Ovary (tissue), 9 donors: Measurements from ENCODE around the gene CYTH1. TPM values are rescaled to one million over a fixed set of nuclear protein-coding genes. Genes with fewer than 3 reads are reported as not detected.

ENCODE experiments used
- DNase-seq, 5 donors: peaks; one replicate each; pipeline ENCODE4 v3.0.0-alpha.2; 2019 to 2020
- H3K27ac ChIP-seq, 2 donors: fragments of 200-600 bp; one replicate each; pipeline versions ENCODE4 v1.5.1 to v1.8.0; 2019 to 2022
- H3K27me3 ChIP-seq: fragments of 200-600 bp; one replicate; pipeline ENCODE4 v1.8.0; 2022
- H3K36me3 ChIP-seq: fragments of 200-600 bp; sonication (generic); one replicate; pipeline ENCODE4 v1.5.1; 2019
- H3K4me1 ChIP-seq: one replicate; pipeline ENCODE4 v1.8.1; 2013; ENCODE audit warnings: mild to moderate bottlenecking, moderate library complexity; ENCODE audit not compliant: insufficient read depth
- H3K4me3 ChIP-seq: fragments of 200-600 bp; sonication (generic); one replicate; pipeline ENCODE4 v1.5.1; 2017
- H3K9me3 ChIP-seq, 2 donors: fragments of 200-600 bp in 1 of 2; sonication (generic) in 1 of 2; one replicate each; pipeline versions ENCODE4 v1.5.1 to v1.8.1; 2013 to 2019; ENCODE audit warnings: mild to moderate bottlenecking in 1 of 2, moderate library complexity in 1 of 2
- CTCF ChIP-seq, 3 donors: fragments of 450-650 bp in 2 of 3; fragments of 200-600 bp in 1 of 3; IDR thresholded peaks; one replicate each; pipeline versions ENCODE4 v1.5.1 to v1.8.0; 2016 to 2022; ENCODE audit warnings: antibody characterized with exemption in 3 of 3, mild to moderate bottlenecking in 1 of 3
- EP300 ChIP-seq: sonication (generic); formaldehyde crosslinking; IDR thresholded peaks from one replicate; pipeline ENCODE4 v1.6.1; 2017; ENCODE audit warnings: antibody characterized with exemption
- POLR2A ChIP-seq: fragments of 450-650 bp; IDR thresholded peaks from one replicate; pipeline ENCODE4 v1.6.1; 2017; ENCODE audit warnings: antibody characterized with exemption, mild to moderate bottlenecking, moderate library complexity
- WGBS, 3 donors: extraction: QIAGEN DNeasy Blood & Tissue Kit in 1 of 3; methylation state at CpG; one replicate each; pipeline versions ENCODE4 v1.1.5 to v1.1.7; 2013 to 2017; 5-methylcytosine and 5-hydroxymethylcytosine counted together
- intact Hi-C, 4 donors: fragments of 100-400 bp; cut with DNase I; formaldehyde crosslinking; loops; one replicate each; pipeline versions ENCODE4 v1.11.0 to v1.15.1; 2022 to 2023
- polyA plus RNA-seq, 2 donors: library from polyadenylated mRNA; stranded (reverse); fragments of 200-250 nt in 1 of 2; fragments of 350-450 nt in 1 of 2; fragmentation: Illumina TruSeq in 1 of 2; extraction: RNeasy Lipid Tissue Mini Kit (QIAGEN cat#74804) in 1 of 2; gene quantifications; one replicate each; pipeline ENCODE4 v1.2.3, GENCODE V29; 2013 to 2014
- total RNA-seq, 7 donors: library from RNA; depleted of rRNA in 2 of 7; stranded (reverse); fragments of >200 nt in 2 of 7; fragmentation: NEBNext Ultra II Directional in 3 of 7; extraction: Animal tissue kit (Norgen Biotek cat#: 25700) in 3 of 7; gene quantifications; one replicate each; pipeline versions ENCODE4 v1.1.0 to v1.2.4, GENCODE V29; 2016 to 2023
- donor health status: DM: no; HTN: no; CAD: no; lungs with moderate emphysema.
- donor health status: DM: no; HTN: no; CAD: no.
- donor health status: Bipolar disorder and iron deficiency.
- donor health status: DM: yes; HTN: yes; CAD: no.
- donor health status: DM: no; HTN: no; CAD: no.
- donor health status: DM: yes; HTN: yes; CAD: no.

The CYTH1 gene
- total and polyA plus RNA-seq, 9 donors, result 15.1 to 35.3 (median 24.4) TPM

DNA sequence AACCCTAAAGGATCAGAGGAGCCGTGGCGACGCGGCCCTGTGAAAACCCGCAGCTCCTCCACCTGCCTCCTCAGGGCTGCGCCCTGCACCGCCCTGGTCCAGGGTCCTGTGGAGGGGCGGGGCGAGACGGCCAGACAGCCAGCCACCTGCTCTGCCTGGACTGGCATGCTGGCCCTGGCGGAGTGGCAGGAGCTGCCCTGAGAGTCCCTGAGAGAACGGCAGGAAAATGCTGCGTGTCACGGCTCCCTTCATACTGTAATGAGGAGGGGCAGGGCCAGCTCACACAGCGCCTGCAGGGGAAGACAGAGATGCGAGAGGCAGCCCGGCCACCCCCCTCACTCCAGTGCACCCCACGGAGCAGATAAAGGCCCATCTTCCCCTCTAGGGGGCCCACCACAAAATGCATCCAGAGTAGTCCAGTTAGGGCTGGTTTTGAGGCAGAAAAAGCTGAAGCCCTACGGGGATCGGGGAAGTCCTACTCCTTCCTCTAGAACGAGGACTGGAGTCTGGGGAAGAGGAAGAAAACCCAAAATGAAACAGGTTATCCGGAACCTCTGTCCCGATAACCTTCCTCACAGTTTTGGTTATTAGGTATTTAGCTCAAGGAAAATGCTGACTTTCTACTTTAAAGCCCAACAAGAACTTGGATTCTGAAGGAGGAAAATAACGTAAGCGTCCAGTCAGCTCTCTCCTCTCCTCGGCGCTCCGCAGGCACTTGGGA lies 107.3 kb downstream of the CYTH1 start:
- no peaks in the 10 kb centered on the region for H3K9me3 ChIP-seq
- no peak overlapping the region for H3K27ac ChIP-seq
- no peaks in the 10 kb centered on the region for H3K4me1 ChIP-seq
- no peaks in the 10 kb centered on the region for H3K27me3 ChIP-seq
- H3K4me3 ChIP-seq, result no peak overlapping the region
- TF ChIP-seq POLR2A (no peak), EP300 (no peak), CTCF (IDR thresholded peaks at IDR 0.05) (no peak)
- 87% methylated on average over 24 to 28 of the region's 28 CpGs for WGBS, 3 donors
- DNase-seq, result no peak
- H3K36me3 ChIP-seq, result no peaks in the 10 kb centered on the region
- intact Hi-C loops, result no loop called here

- H3K27me3 ChIP-seq, result no peaks in the 10 kb centered on the region
- no peaks in the 10 kb centered on the region for H3K9me3 ChIP-seq
- no peak overlapping the region for H3K27ac ChIP-seq
- no peaks in the 10 kb centered on the region for H3K36me3 ChIP-seq
- 73 to 82% (median 74%) methylated on average over 5 of the region's 5 CpGs for WGBS, 3 donors
- DNase-seq, result no peak
- H3K4me1 ChIP-seq, result no peaks in the 10 kb centered on the region
- no peak overlapping the region for H3K4me3 ChIP-seq
- TF ChIP-seq EP300, result no peak
- no peak for TF ChIP-seq POLR2A
- TF ChIP-seq CTCF (IDR thresholded peaks at IDR 0.05), result no peak
- intact Hi-C loops, result no loop called here
These were observed 107.9 kb downstream of the CYTH1 start for GRCh38 chr17:78674156-78674555.

DNA sequence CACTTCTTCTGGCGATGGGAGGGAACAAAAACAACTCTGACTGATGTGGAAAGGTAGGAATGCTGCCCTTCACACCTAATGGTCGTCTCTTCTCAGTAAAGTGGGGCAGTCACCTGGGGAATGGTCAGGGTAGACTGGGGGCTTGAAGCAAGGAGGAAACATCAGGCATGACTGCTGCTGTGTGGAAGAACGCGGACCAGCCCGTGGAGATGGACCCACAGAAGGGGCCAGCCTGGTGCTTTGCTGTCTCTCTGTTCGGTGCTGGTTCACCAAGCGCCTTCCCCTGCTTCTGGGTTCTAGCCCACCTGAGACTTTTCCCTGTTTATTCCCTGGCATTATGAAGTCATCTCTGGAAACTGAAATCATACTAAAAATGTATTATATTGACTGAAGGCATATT lies 108.7 kb downstream of the CYTH1 start:
- DNase-seq, result no peak
- Histone ChIP-seq H3K27ac (no peak overlapping the region), H3K4me1 (no peaks in the 10 kb centered on the region), H3K27me3 (no peaks in the 10 kb centered on the region), H3K36me3 (no peaks in the 10 kb centered on the region), H3K9me3 (no peaks in the 10 kb centered on the region), H3K4me3 (no peak overlapping the region)
- no peak for TF ChIP-seq CTCF (IDR thresholded peaks at IDR 0.05)
- no peak for TF ChIP-seq EP300
- no peak for TF ChIP-seq POLR2A
- whole genome bisulfite sequencing, 3 donors, result 90 to 92% (median 90%) methylated on average over 7 of the region's 7 CpGs
- intact Hi-C loops, result no loop called here

- intact Hi-C loops, result no loop called here
- Histone ChIP-seq H3K27ac (no peak overlapping the region), H3K36me3 (no peaks in the 10 kb centered on the region), H3K9me3 (no peaks in the 10 kb centered on the region), H3K27me3 (no peaks in the 10 kb centered on the region), H3K4me3 (no peak overlapping the region), H3K4me1 (no peaks in the 10 kb centered on the region)
- DNase-seq, result no peak
- WGBS, 3 donors, result 91 to 94% (median 93%) methylated on average over 5 of the region's 5 CpGs
- TF ChIP-seq POLR2A (no peak), CTCF (IDR thresholded peaks at IDR 0.05) (no peak), EP300 (no peak)
These were observed 109.2 kb downstream of the CYTH1 start for GRCh38 chr17:78672871-78673371.
